Measurements from ENCODE around the gene FBXO42. TPM values are rescaled to one million over a fixed set of nuclear protein-coding genes. Genes with fewer than 3 reads are reported as not detected.

FBXO42 gene
- total RNA-seq = 17.4 and 18.8 TPM in 2 replicates

GRCh38 chr1:16351994-16352841, at the start of gene FBXO42:
Gene FBXO42, minus strand, starts transcription at chr1:16352480. Its CDS starts 37,062 bp downstream, at chr1:16315418.

DNA sequence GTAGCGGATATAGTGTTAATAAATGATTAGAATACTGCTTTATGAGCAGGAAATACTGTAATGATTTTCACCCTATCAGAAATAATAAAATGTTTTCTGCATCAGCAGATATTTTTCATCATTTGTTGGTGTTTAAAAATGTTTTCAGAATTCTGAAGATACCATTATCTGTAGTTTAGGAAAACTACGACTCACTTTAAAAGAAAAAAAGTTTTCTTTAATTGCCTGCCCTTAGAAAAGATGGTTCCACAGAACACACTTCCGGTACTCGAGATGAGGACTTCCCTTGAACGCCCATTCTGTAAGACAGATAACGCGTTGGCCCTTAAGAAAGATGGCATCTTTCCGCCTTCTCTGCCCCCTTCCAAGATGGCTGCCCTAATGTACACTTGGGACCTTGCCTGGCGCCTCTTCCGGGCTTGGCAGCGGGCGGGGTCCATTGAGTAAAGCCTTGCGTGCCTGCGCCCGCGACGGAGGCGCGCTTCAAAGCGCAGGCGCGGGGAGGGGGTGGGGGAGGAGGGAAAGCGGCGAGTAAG, 14.5 kb upstream of the FBXO42 start, which contains the start of gene SZRD1:
Gene SZRD1 (plus strand): TSS at position 521 of the 536 bp plus-strand sequence. CDS start 16 bp downstream, outside the sequence.

GRCh38 chr1:16236511-16237342, 115.6 kb downstream of the FBXO42 start, which contains the start of gene CPLANE2:
Gene CPLANE2, minus strand, starts transcription at chr1:16237183. Its CDS starts 441 bp downstream, at chr1:16236742.

GRCh38 chr1:16212251-16212961, 139.9 kb downstream of the FBXO42 start, which contains the start of gene ARHGEF19:
Gene ARHGEF19, minus strand, starts transcription at chr1:16212652. Its CDS starts 3,598 bp downstream, at chr1:16209054.

Other genes with a start within 250 kb of the FBXO42 start
- gene EPHA2, start 196.4 kb downstream of the FBXO42 start, total RNA-seq = 184 and 193 TPM in 2 replicates
- gene ARHGEF19, start 139.8 kb downstream of the FBXO42 start, total RNA-seq = 5.1 and 11.0 TPM in 2 replicates
- 11.4 and 13.3 TPM in 2 replicates for gene CPLANE2, start 115.3 kb downstream of the FBXO42 start, total RNA-seq
- gene SZRD1, start 14.8 kb upstream of the FBXO42 start, total RNA-seq = 18.1 and 33.5 TPM in 2 replicates
- not detected in 2 replicates for gene SPATA21, start 84.9 kb upstream of the FBXO42 start, total RNA-seq
- 63.9 and 78.9 TPM in 2 replicates for gene NECAP2, start 88.2 kb upstream of the FBXO42 start, total RNA-seq
- under 0.01 TPM in 2 replicates for gene RNU1-1, start 161.8 kb upstream of the FBXO42 start, total RNA-seq